Measurements from ENCODE around the gene HOXA11.

Gene HOXA11

GRCh38 chr7:27145914-27146412 is 39.1 kb downstream of the HOXA11 start:
- no peak for ATAC-seq
- TF ChIP-seq TCF4 (CRISPR knock-in tag; IDR thresholded peaks at IDR 0.05; ENCODE audit: borderline replicate concordance), result no peak
- TF ChIP-seq, protein P1, sequence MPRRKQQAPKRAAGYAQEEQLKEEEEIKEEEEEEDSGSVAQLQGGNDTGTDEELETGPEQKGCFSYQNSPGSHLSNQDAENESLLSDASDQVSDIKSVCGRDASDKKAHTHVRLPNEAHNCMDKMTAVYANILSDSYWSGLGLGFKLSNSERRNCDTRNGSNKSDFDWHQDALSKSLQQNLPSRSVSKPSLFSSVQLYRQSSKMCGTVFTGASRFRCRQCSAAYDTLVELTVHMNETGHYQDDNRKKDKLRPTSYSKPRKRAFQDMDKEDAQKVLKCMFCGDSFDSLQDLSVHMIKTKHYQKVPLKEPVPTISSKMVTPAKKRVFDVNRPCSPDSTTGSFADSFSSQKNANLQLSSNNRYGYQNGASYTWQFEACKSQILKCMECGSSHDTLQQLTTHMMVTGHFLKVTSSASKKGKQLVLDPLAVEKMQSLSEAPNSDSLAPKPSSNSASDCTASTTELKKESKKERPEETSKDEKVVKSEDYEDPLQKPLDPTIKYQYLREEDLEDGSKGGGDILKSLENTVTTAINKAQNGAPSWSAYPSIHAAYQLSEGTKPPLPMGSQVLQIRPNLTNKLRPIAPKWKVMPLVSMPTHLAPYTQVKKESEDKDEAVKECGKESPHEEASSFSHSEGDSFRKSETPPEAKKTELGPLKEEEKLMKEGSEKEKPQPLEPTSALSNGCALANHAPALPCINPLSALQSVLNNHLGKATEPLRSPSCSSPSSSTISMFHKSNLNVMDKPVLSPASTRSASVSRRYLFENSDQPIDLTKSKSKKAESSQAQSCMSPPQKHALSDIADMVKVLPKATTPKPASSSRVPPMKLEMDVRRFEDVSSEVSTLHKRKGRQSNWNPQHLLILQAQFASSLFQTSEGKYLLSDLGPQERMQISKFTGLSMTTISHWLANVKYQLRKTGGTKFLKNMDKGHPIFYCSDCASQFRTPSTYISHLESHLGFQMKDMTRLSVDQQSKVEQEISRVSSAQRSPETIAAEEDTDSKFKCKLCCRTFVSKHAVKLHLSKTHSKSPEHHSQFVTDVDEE (CRISPR knock-in tag; IDR thresholded peaks at IDR 0.05), result no peak
- TF ChIP-seq, protein P2, sequence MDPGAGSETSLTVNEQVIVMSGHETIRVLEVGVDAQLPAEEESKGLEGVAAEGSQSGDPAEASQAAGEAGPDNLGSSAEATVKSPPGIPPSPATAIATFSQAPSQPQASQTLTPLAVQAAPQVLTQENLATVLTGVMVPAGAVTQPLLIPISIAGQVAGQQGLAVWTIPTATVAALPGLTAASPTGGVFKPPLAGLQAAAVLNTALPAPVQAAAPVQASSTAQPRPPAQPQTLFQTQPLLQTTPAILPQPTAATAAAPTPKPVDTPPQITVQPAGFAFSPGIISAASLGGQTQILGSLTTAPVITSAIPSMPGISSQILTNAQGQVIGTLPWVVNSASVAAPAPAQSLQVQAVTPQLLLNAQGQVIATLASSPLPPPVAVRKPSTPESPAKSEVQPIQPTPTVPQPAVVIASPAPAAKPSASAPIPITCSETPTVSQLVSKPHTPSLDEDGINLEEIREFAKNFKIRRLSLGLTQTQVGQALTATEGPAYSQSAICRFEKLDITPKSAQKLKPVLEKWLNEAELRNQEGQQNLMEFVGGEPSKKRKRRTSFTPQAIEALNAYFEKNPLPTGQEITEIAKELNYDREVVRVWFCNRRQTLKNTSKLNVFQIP (CRISPR knock-in tag; IDR thresholded peaks at IDR 0.05; ENCODE audit: borderline replicate concordance, low read depth), result no peak
- no peak for TF ChIP-seq GLIS3 (CRISPR knock-in tag; IDR thresholded peaks at IDR 0.05)
- TF ChIP-seq ZNF565 (CRISPR knock-in tag; conservative IDR thresholded peaks at IDR 0.05; ENCODE audit: low read depth), result no peak
- TF ChIP-seq ZNF70 (CRISPR knock-in tag; IDR thresholded peaks at IDR 0.05), result no peak
- TF ChIP-seq OSR1 (CRISPR knock-in tag; IDR thresholded peaks at IDR 0.05), result no peak
- TF ChIP-seq ZC3H10 (CRISPR knock-in tag; IDR thresholded peaks at IDR 0.05), result no peak
- TF ChIP-seq, protein P3, sequence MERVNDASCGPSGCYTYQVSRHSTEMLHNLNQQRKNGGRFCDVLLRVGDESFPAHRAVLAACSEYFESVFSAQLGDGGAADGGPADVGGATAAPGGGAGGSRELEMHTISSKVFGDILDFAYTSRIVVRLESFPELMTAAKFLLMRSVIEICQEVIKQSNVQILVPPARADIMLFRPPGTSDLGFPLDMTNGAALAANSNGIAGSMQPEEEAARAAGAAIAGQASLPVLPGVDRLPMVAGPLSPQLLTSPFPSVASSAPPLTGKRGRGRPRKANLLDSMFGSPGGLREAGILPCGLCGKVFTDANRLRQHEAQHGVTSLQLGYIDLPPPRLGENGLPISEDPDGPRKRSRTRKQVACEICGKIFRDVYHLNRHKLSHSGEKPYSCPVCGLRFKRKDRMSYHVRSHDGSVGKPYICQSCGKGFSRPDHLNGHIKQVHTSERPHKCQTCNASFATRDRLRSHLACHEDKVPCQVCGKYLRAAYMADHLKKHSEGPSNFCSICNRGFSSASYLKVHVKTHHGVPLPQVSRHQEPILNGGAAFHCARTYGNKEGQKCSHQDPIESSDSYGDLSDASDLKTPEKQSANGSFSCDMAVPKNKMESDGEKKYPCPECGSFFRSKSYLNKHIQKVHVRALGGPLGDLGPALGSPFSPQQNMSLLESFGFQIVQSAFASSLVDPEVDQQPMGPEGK (CRISPR knock-in tag; IDR thresholded peaks at IDR 0.05; ENCODE audit: borderline replicate concordance), result no peak
- TF ChIP-seq ARNTL (CRISPR knock-in tag; IDR thresholded peaks at IDR 0.05; ENCODE audit: borderline replicate concordance, low read depth), result no peak
- no peak for TF ChIP-seq TOX (CRISPR knock-in tag; IDR thresholded peaks at IDR 0.05; ENCODE audit: borderline replicate concordance)
- TF ChIP-seq RARB (CRISPR knock-in tag; IDR thresholded peaks at IDR 0.05), result no peak
- TF ChIP-seq ZFP3 (CRISPR knock-in tag; IDR thresholded peaks at IDR 0.05), result no peak
- TF ChIP-seq BACH2 (CRISPR knock-in tag; IDR thresholded peaks at IDR 0.05; ENCODE audit: borderline replicate concordance), result no peak
- no peak for TF ChIP-seq ISL1 (CRISPR knock-in tag; IDR thresholded peaks at IDR 0.05)
- no peak for TF ChIP-seq SNAI2 (CRISPR knock-in tag; IDR thresholded peaks at IDR 0.05)
- TF ChIP-seq, protein P4, sequence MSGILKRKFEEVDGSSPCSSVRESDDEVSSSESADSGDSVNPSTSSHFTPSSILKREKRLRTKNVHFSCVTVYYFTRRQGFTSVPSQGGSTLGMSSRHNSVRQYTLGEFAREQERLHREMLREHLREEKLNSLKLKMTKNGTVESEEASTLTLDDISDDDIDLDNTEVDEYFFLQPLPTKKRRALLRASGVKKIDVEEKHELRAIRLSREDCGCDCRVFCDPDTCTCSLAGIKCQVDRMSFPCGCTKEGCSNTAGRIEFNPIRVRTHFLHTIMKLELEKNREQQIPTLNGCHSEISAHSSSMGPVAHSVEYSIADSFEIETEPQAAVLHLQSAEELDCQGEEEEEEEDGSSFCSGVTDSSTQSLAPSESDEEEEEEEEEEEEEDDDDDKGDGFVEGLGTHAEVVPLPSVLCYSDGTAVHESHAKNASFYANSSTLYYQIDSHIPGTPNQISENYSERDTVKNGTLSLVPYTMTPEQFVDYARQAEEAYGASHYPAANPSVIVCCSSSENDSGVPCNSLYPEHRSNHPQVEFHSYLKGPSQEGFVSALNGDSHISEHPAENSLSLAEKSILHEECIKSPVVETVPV (CRISPR knock-in tag; IDR thresholded peaks at IDR 0.05), result no peak
- no peak for TF ChIP-seq CSDC2 (CRISPR knock-in tag; IDR thresholded peaks at IDR 0.05)

- peak; percentile 4; the same call in 1 of the 3 replicates for ATAC-seq
- no peak for TF ChIP-seq ISL1 (CRISPR knock-in tag; IDR thresholded peaks at IDR 0.05)
- no peak for TF ChIP-seq CSDC2 (CRISPR knock-in tag; IDR thresholded peaks at IDR 0.05)
- TF ChIP-seq ZC3H10 (CRISPR knock-in tag; IDR thresholded peaks at IDR 0.05), result no peak
- TF ChIP-seq GLIS3 (CRISPR knock-in tag; IDR thresholded peaks at IDR 0.05), result no peak
- TF ChIP-seq TCF4 (CRISPR knock-in tag; IDR thresholded peaks at IDR 0.05; ENCODE audit: borderline replicate concordance), result no peak
- TF ChIP-seq, protein P3 (CRISPR knock-in tag; IDR thresholded peaks at IDR 0.05; ENCODE audit: borderline replicate concordance), result no peak
- TF ChIP-seq OSR1 (CRISPR knock-in tag; IDR thresholded peaks at IDR 0.05), result no peak
- no peak for TF ChIP-seq ZFP30 (CRISPR knock-in tag; IDR thresholded peaks at IDR 0.05)
- no peak for TF ChIP-seq BACH2 (CRISPR knock-in tag; IDR thresholded peaks at IDR 0.05; ENCODE audit: borderline replicate concordance)
- TF ChIP-seq, protein P4 (CRISPR knock-in tag; IDR thresholded peaks at IDR 0.05), result no peak
- TF ChIP-seq, protein P2 (CRISPR knock-in tag; IDR thresholded peaks at IDR 0.05; ENCODE audit: borderline replicate concordance, low read depth), result no peak
- no peak for TF ChIP-seq ESRRG (CRISPR knock-in tag; IDR thresholded peaks at IDR 0.05)
These were observed 39.7 kb downstream of the HOXA11 start for GRCh38 chr7:27145165-27145913.

Measured in SK-N-SH treated with all-trans-retinoic acid at 6 μM for 48 hours (cell line).